PC-3 (cell line): ENCODE results near the gene NPLOC4.

Experiments
- CTCF ChIP-seq: fragments of 300-600 bp; sonication (generic); conservative IDR thresholded peaks from 2 replicates; pipeline ENCODE4 v1.5.1; 2017; ENCODE audit warnings: antibody characterized with exemption, low read depth, mild to moderate bottlenecking, low read length
- EZH2 ChIP-seq: fragments of 300-600 bp; sonication (generic); IDR thresholded peaks from one replicate; pipeline ENCODE4 v1.6.1; 2017; ENCODE audit warnings: antibody characterized with exemption, mild to moderate bottlenecking, low read length; ENCODE audit not compliant: unreplicated experiment

DNA sequence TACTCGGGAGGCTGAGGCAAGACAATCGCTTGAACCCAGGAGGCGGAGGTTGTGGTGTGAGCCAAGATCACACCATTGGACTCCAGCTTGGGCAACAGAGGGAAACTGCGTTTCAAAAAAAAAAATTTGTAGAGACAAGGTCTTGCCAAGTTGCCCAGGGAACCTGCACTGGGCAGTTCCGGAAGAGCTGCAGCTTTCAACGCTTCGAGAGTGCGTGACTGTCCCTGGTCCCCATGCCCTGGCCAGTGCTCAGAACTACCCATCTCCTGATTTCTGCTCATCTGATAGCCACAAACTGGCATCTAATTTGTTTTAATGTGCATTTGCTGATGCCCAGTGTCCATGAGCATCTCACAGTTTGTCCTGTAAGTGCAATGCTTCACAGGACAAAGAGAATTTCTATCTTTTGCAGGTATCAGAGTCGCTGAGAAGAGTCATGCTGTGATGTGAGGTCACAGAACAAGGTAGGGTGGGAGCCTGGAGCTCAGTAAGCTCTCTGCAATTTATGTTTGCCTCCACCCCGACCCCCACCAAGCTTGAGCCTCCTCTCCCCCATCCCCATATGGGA is 128.2 kb downstream of the NPLOC4 start:
- no peak for TF ChIP-seq CTCF
- no peak for TF ChIP-seq EZH2
